ENCODE measurements around the gene PER3. TPM values are rescaled to one million over a fixed set of nuclear protein-coding genes. Genes with fewer than 3 reads are reported as not detected.

Gene PER3
- total RNA-seq, 1 experiment from 2014 or later = 9.0 TPM

DNA sequence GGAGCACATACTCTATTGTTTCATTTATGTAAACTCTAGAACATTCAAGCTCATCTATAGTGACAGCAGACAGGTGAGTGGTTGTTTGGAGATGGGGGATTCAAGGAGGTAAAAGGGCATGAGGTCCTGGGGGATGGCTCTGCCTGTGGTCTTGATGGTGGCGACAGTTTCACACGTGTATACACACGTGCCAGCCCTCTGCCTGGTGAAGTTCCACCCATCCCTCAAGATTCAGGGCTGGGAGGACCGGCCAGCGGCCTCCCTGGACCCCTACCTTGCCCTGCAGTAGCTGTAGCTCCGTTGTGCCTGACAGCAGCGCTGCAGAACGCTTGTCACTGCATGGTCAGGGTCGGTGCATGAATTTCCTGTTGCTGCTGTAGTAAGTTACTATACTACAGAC is 107.7 kb downstream of the PER3 start:
- no peak overlapping the region for H2BK15ac ChIP-seq (ENCODE audit: low read depth, low read length)
- no peak overlapping the region for H2BK5ac ChIP-seq (ENCODE audit: insufficient read length, low read length)
- no peak overlapping the region for H3K9ac ChIP-seq (ENCODE audit: extremely low read depth, insufficient read length, low read length)
- H3K4me1 ChIP-seq (ENCODE audit: insufficient read depth, low read length) = no peaks in the 10 kb centered on the region
- no peak overlapping the region for H4K5ac ChIP-seq (ENCODE audit: insufficient read length, low read depth, low read length)
- Mint-ChIP-seq H3K4me1 (peaks cover 3 to 6% of the 10 kb centered on the region in 2 experiments; a peak in 3 of 4 replicates), H3K4me3 (no peak overlapping the region), H3K36me3 (ENCODE audit: insufficient read depth in 1 of 3, low read depth in 3 of 3) (no peaks in the 10 kb centered on the region; a peak in 1 of 7 replicates), H3K9me3 (no peaks in the 10 kb centered on the region; a peak in 1 of 5 replicates), H3K27me3 (ENCODE audit: low read depth) (peaks cover 4% of the 10 kb centered on the region; the same call in 1 of the 2 replicates), H3K27ac (no peak overlapping the region)
- no peak overlapping the region for H2BK120ac ChIP-seq (ENCODE audit: low read depth, low read length, poor library complexity, severe bottlenecking)
- no peak overlapping the region for H3K4ac ChIP-seq (ENCODE audit: low read depth, low read length)
- no peaks in the 10 kb centered on the region for H3K9me3 ChIP-seq (ENCODE audit: control insufficient read depth, low read depth, low read length)
- H3K14ac ChIP-seq (ENCODE audit: insufficient read depth, low read length) = no peak overlapping the region
- H3K27me3 ChIP-seq (ENCODE audit: insufficient read depth, low read length) = no peaks in the 10 kb centered on the region
- no peak overlapping the region for H3K56ac ChIP-seq (ENCODE audit: insufficient read length, low read depth, low read length)
- no peak overlapping the region for H4K8ac ChIP-seq (replicated peaks; ENCODE audit: insufficient read length, low read depth, low read length)
- no peak overlapping the region for H2BK20ac ChIP-seq (ENCODE audit: low read depth, low read length, poor library complexity, severe bottlenecking)
- no peaks in the 10 kb centered on the region for H3K79me1 ChIP-seq (ENCODE audit: insufficient read depth, low read depth, low read length, poor library complexity, severe bottlenecking)
- H2BK12ac ChIP-seq (ENCODE audit: insufficient read length, low read depth, low read length) = no peak overlapping the region
- H3T11ph ChIP-seq (ENCODE audit: low read length) = no peak overlapping the region
- H4K20me1 ChIP-seq (ENCODE audit: control insufficient read depth, insufficient read depth, insufficient read length) = no peaks in the 10 kb centered on the region
- no peaks in the 10 kb centered on the region for H3K79me2 ChIP-seq (ENCODE audit: insufficient read depth, low read length)
- H2AFZ ChIP-seq (ENCODE audit: low read length) = no peak overlapping the region
- H3K18ac ChIP-seq (ENCODE audit: insufficient read length, low read depth, low read length) = no peak overlapping the region
- no peak overlapping the region for H2AK5ac ChIP-seq (ENCODE audit: insufficient read length, low read length)
- H3K23me2 ChIP-seq (ENCODE audit: insufficient read length, low read depth, low read length, poor library complexity, severe bottlenecking) = no peaks in the 10 kb centered on the region
- H3K4me2 ChIP-seq (ENCODE audit: insufficient read depth, insufficient read length, low read length) = no peak overlapping the region
- TF ChIP-seq, protein P1, sequence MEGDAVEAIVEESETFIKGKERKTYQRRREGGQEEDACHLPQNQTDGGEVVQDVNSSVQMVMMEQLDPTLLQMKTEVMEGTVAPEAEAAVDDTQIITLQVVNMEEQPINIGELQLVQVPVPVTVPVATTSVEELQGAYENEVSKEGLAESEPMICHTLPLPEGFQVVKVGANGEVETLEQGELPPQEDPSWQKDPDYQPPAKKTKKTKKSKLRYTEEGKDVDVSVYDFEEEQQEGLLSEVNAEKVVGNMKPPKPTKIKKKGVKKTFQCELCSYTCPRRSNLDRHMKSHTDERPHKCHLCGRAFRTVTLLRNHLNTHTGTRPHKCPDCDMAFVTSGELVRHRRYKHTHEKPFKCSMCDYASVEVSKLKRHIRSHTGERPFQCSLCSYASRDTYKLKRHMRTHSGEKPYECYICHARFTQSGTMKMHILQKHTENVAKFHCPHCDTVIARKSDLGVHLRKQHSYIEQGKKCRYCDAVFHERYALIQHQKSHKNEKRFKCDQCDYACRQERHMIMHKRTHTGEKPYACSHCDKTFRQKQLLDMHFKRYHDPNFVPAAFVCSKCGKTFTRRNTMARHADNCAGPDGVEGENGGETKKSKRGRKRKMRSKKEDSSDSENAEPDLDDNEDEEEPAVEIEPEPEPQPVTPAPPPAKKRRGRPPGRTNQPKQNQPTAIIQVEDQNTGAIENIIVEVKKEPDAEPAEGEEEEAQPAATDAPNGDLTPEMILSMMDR (conservative IDR thresholded peaks at IDR 0.05) = no peak
- H3K23ac ChIP-seq (ENCODE audit: insufficient read length, low read depth, low read length) = no peak overlapping the region
- H4K91ac ChIP-seq (ENCODE audit: insufficient read length, low read depth, low read length) = no peak overlapping the region
- no CpG with 5 or more reads among the region's 9 CpGs for WGBS (ENCODE audit: extremely low coverage, insufficient read length, low lambda C conversion rate)
- no peak overlapping the region for H3K27ac ChIP-seq (ENCODE audit: insufficient read length, low read depth, low read length)
- DNase-seq = no peak

All from H9 (cell line).